Activated T-helper 17 cell treated with anti-CD3 and anti-CD28 coated beads, Interleukin-2, amount 50 U/mL, for 72 hours (primary cell): ENCODE data around the gene C1orf141. TPM values are rescaled to one million over a fixed set of nuclear protein-coding genes. Genes with fewer than 3 reads are reported as not detected.

ENCODE experiments used
- ATAC-seq: fragments of 150-1000 bp; cut with Tn5 transposase; replicated peaks from 2 replicates; pipeline ENCODE4 v1.10.0; 2021; ENCODE audit warnings: mild to moderate bottlenecking, moderate library complexity
- H3K27ac Mint-ChIP-seq: one replicate; pipeline ENCODE4 v1.8.0; 2022; ENCODE audit warnings: mixed read lengths
- H3K27me3 Mint-ChIP-seq: one replicate; pipeline ENCODE4 v1.8.0; 2022; ENCODE audit warnings: mixed read lengths
- H3K36me3 Mint-ChIP-seq: one replicate; pipeline ENCODE4 v1.8.0; 2022; ENCODE audit warnings: low read depth, mild to moderate bottlenecking, mixed read lengths
- H3K4me1 Mint-ChIP-seq: one replicate; pipeline ENCODE4 v1.8.0; 2022; ENCODE audit warnings: mixed read lengths
- H3K4me3 Mint-ChIP-seq: one replicate; pipeline ENCODE4 v1.8.0; 2022; ENCODE audit warnings: mild to moderate bottlenecking, mixed read lengths
- H3K9me3 Mint-ChIP-seq: one replicate; pipeline ENCODE4 v1.8.0; 2022; ENCODE audit warnings: mixed read lengths
- total RNA-seq, 2 donors: library from RNA; stranded (reverse); gene quantifications; one replicate each; pipeline ENCODE4 v1.2.3, GENCODE V29; 2022

C1orf141 gene
- under 1 TPM; 0.71 to 0.82 TPM for total RNA-seq

- peaks cover 5% of the 10 kb centered on the region for H3K4me1 Mint-ChIP-seq
- H3K27me3 Mint-ChIP-seq, result peaks cover 8% of the 10 kb centered on the region
- no peaks in the 10 kb centered on the region for H3K9me3 Mint-ChIP-seq
- peak within 1 kb of the TSS; percentile 52 for H3K4me3 Mint-ChIP-seq
- H3K36me3 Mint-ChIP-seq, result no peaks in the 10 kb centered on the region
- no peak for ATAC-seq
- no peak within 1 kb of the TSS for H3K27ac Mint-ChIP-seq
Measured at GRCh38 chr1:67134695-67135094, at the start of gene C1orf141. TSS of gene C1orf141 (minus strand) at chr1:67134970. CDS start at chr1:67127240, 7,730 bp downstream.

DNA sequence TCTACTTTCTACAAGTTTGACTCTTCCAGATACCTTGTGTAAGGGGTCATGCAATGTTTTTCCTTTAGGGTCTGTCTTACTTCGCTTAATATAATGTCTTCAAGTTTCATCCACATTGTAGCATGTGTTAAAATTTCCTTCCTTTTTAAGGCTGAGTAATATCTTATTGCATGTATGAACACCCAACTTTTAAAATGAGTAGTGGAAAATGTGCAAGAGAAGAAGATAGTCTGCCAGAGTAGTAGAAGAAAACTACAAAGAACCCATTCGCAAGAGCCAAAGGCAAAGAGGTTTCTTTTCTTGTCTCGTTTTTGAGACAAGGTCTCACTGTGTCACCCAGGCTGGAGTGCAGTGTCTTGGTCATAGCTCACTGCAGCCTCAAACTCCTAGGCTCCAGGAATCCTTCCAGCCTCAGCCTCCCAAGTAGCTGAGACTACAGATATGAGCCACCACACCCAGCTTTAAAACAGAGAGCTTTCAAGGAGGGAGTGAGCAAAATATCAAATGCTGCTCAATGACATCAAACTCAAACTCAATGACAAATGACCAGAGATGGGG is 40.8 kb upstream of the C1orf141 start:
- Mint-ChIP-seq H3K4me3 (peak overlapping the region; percentile 80), H3K4me1 (peaks cover 46% of the 10 kb centered on the region), H3K27ac (peak overlapping the region; percentile 96), H3K9me3 (no peaks in the 10 kb centered on the region), H3K36me3 (peaks cover 65% of the 10 kb centered on the region), H3K27me3 (no peaks in the 10 kb centered on the region)
- peak; percentile 12 for ATAC-seq

- ATAC-seq, result peak; percentile 68
- peaks cover 44% of the 10 kb centered on the region for H3K4me1 Mint-ChIP-seq
- H3K4me3 Mint-ChIP-seq, result peak overlapping the region; percentile 80
Measured at GRCh38 chr1:67174716-67175284, 40.0 kb upstream of the C1orf141 start.

GRCh38 chr1:67173988-67174387 is 39.2 kb upstream of the C1orf141 start:
- no peaks in the 10 kb centered on the region for H3K9me3 Mint-ChIP-seq
- peaks cover 75% of the 10 kb centered on the region for H3K36me3 Mint-ChIP-seq
- H3K27me3 Mint-ChIP-seq, result no peaks in the 10 kb centered on the region
- no peak for ATAC-seq
- H3K4me1 Mint-ChIP-seq, result peaks cover 38% of the 10 kb centered on the region
- peak overlapping the region; percentile 100 for H3K27ac Mint-ChIP-seq
- H3K4me3 Mint-ChIP-seq, result peak overlapping the region; percentile 80

More at GRCh38 chr1:67174716-67175284, 40.0 kb upstream of the C1orf141 start:
- Mint-ChIP-seq H3K9me3 (no peaks in the 10 kb centered on the region), H3K27ac (peak overlapping the region; percentile 96), H3K36me3 (peaks cover 70% of the 10 kb centered on the region), H3K27me3 (no peaks in the 10 kb centered on the region)

GRCh38 chr1:67171978-67172377 is 37.2 kb upstream of the C1orf141 start:
- ATAC-seq, result peak; percentile 62
- no peaks in the 10 kb centered on the region for H3K9me3 Mint-ChIP-seq
- H3K4me3 Mint-ChIP-seq, result peak overlapping the region; percentile 80
- H3K4me1 Mint-ChIP-seq, result peaks cover 41% of the 10 kb centered on the region
- peak overlapping the region; percentile 100 for H3K27ac Mint-ChIP-seq
- H3K36me3 Mint-ChIP-seq, result peaks cover 95% of the 10 kb centered on the region
- no peaks in the 10 kb centered on the region for H3K27me3 Mint-ChIP-seq

DNA sequence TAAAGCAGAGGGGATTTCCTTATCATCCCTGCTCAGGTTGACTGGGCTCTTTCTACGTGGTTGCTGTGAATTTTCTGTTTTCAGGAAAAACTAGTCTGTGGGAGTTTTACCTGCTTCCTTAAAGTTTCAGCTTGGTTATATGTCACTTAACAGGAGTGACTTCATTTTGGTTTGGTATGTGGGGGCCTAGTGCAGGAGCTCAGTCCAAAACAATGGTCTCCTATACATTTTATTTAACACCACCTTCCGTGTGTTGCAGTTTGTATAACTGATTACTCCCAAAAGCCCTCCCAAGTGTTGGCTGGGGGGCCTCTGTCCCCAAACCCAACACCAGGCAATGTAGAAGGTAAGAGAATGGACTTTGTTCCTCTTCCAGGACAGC is 36.8 kb upstream of the C1orf141 start:
- Mint-ChIP-seq H3K27me3 (no peaks in the 10 kb centered on the region), H3K4me3 (peak overlapping the region; percentile 80)
- peak; percentile 33 for ATAC-seq

GRCh38 chr1:67170751-67171573 is 36.2 kb upstream of the C1orf141 start:
- H3K4me3 Mint-ChIP-seq, result peak overlapping the region; percentile 80
- ATAC-seq, result peak; percentile 8
- peaks cover 94% of the 10 kb centered on the region for H3K36me3 Mint-ChIP-seq
- no peaks in the 10 kb centered on the region for H3K9me3 Mint-ChIP-seq
- H3K27me3 Mint-ChIP-seq, result no peaks in the 10 kb centered on the region
- peaks cover 43% of the 10 kb centered on the region for H3K4me1 Mint-ChIP-seq
- H3K27ac Mint-ChIP-seq, result peak overlapping the region; percentile 100

More for the DNA sequence above, 36.8 kb upstream of the C1orf141 start:
- H3K36me3 Mint-ChIP-seq, result peaks cover 92% of the 10 kb centered on the region
- H3K27ac Mint-ChIP-seq, result peak overlapping the region; percentile 100
- H3K9me3 Mint-ChIP-seq, result no peaks in the 10 kb centered on the region
- peaks cover 41% of the 10 kb centered on the region for H3K4me1 Mint-ChIP-seq

DNA sequence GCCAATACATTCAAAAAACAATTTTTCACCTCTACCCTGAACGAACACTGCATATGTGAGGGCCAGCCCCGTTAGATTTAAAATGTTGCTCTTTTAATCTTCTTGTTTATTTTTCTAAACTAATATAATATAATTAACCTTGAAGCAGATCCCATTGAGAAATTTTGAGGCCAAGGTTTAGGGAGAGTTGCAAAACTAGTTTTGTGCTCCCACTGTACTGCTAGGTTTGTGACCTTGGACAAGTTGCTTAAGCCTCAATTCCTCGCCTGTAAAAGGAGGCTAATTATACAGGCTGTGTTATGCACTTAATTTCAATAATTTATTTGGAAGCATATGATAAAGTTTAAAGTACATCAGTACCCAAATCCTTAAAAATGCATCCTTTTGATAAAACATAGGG is 35.2 kb upstream of the C1orf141 start:
- ATAC-seq, result no peak
- peaks cover 39% of the 10 kb centered on the region for H3K4me1 Mint-ChIP-seq
- peaks cover 84% of the 10 kb centered on the region for H3K36me3 Mint-ChIP-seq
- no peaks in the 10 kb centered on the region for H3K9me3 Mint-ChIP-seq
- H3K27ac Mint-ChIP-seq, result peak overlapping the region; percentile 100
- H3K27me3 Mint-ChIP-seq, result no peaks in the 10 kb centered on the region
- H3K4me3 Mint-ChIP-seq, result peak overlapping the region; percentile 80

GRCh38 chr1:67169496-67169895 is 34.7 kb upstream of the C1orf141 start:
- Mint-ChIP-seq H3K9me3 (no peaks in the 10 kb centered on the region), H3K36me3 (peaks cover 79% of the 10 kb centered on the region), H3K4me1 (peaks cover 40% of the 10 kb centered on the region), H3K27ac (peak overlapping the region; percentile 100), H3K4me3 (peak overlapping the region; percentile 80), H3K27me3 (no peaks in the 10 kb centered on the region)
- no peak for ATAC-seq

DNA sequence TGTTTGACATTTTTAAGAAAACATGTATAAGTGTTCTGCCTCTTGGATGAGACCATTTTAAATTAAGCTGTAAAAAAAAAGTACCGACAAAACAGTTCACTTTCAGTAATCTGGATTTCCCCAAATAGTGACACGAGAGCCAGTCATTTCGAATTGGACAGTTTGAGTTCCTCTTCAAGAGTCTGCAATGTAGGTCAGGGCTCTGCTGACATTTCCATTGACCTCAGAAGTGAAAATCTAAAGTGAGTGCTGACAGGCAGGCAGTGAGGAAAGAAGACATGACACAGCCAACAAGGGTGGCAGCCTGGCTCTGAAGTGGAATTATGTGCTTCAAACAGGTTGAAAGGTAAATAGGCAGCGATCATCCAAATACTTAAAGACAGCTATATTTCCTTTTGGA is 31.4 kb upstream of the C1orf141 start, which contains the start of gene IL23R:
Gene IL23R, plus strand, starts transcription at position 259 of the 400 bp plus-strand sequence. CDS start 1,667 bp downstream, outside the sequence.
- H3K9me3 Mint-ChIP-seq, result no peaks in the 10 kb centered on the region
- H3K4me3 Mint-ChIP-seq, result peak within 1 kb of the TSS; percentile 80
- H3K27ac Mint-ChIP-seq, result peak within 1 kb of the TSS; percentile 100
- ATAC-seq, result peak; percentile 74
- peaks cover 34% of the 10 kb centered on the region for H3K4me1 Mint-ChIP-seq
- H3K36me3 Mint-ChIP-seq, result peaks cover 57% of the 10 kb centered on the region
- H3K27me3 Mint-ChIP-seq, result no peaks in the 10 kb centered on the region

DNA sequence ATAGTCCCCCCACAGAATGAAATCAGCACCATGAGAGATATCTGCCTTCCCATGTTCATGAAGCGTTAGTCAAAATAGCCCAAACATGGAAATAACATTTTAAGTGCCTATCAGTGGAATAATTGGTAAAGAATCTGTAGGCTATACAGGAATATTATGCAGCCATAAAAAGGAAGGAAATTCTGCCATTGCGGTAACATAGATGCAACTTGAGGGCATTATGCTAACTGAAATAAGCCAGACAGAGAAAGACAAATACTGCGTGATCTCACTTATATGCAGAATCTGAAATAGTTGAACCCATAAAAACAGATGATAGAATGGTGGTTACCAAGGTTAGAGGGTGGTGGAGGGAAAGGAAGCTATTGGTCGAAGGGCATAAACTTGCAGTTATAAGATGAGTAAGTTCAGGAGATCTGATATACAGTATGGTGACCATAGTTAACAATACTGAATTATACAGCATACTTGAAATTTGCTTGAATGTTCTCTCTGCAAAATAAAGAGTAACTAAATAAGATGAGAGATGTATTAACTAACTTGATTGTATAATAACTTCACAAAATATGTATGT is 30.8 kb upstream of the C1orf141 start:
- Mint-ChIP-seq H3K27me3 (no peaks in the 10 kb centered on the region), H3K9me3 (no peaks in the 10 kb centered on the region), H3K4me1 (peaks cover 28% of the 10 kb centered on the region), H3K36me3 (peaks cover 50% of the 10 kb centered on the region), H3K4me3 (peak overlapping the region; percentile 80), H3K27ac (peak overlapping the region; percentile 100)
- ATAC-seq, result peak; percentile 53

DNA sequence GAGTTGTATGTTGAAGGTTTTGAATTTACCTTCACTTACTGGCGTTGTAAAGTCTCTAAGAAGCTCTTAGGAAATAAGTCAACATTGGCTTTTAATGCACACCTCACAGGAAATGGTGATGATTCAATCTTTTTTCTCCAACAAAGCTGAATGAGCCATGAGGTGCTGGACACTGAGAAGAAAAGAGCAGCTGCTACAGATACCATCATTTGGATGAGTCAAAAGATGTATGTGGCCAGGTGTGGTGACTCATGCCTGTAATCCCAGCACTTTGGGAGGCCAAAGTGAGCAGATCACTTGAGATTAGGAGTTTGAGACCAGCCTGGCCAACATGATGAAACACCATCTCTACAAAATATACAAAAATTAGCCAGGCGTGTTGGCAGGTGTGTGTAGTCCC is 28.2 kb upstream of the C1orf141 start:
- peaks cover 38% of the 10 kb centered on the region for H3K4me1 Mint-ChIP-seq
- H3K9me3 Mint-ChIP-seq, result peaks cover 3% of the 10 kb centered on the region
- peaks cover 30% of the 10 kb centered on the region for H3K36me3 Mint-ChIP-seq
- peak overlapping the region; percentile 80 for H3K4me3 Mint-ChIP-seq
- peak overlapping the region; percentile 100 for H3K27ac Mint-ChIP-seq
- no peaks in the 10 kb centered on the region for H3K27me3 Mint-ChIP-seq
- ATAC-seq, result peak; percentile 70

- Mint-ChIP-seq H3K4me1 (peaks cover 19% of the 10 kb centered on the region), H3K36me3 (peaks cover 13% of the 10 kb centered on the region), H3K4me3 (peak overlapping the region; percentile 53), H3K9me3 (peaks cover 3% of the 10 kb centered on the region), H3K27ac (peak overlapping the region; percentile 88), H3K27me3 (no peaks in the 10 kb centered on the region)
- ATAC-seq, result peak; percentile 79
Measured at GRCh38 chr1:67159233-67159632, 24.5 kb upstream of the C1orf141 start.

- Mint-ChIP-seq H3K36me3 (peaks cover 13% of the 10 kb centered on the region), H3K9me3 (peaks cover 3% of the 10 kb centered on the region), H3K4me1 (peaks cover 19% of the 10 kb centered on the region), H3K4me3 (no peak overlapping the region), H3K27me3 (peaks cover under 1% of the 10 kb centered on the region), H3K27ac (peak overlapping the region; percentile 82)
- no peak for ATAC-seq
Measured at GRCh38 chr1:67158401-67158800, 23.6 kb upstream of the C1orf141 start.
